Skin of body (tissue), 2 donors: Measurements from ENCODE around the gene CFAP77. TPM values are rescaled to one million over a fixed set of nuclear protein-coding genes. Genes with fewer than 3 reads are reported as not detected.

Experiments used
- DNase-seq: peaks from one replicate; lab custom pipeline; 2025; lab: John Stamatoyannopoulos, UW
- total RNA-seq: library from RNA; depleted of rRNA; stranded (reverse); fragments of >200 nt; gene quantifications from one replicate; pipeline ENCODE4 v1.2.3, GENCODE V29; 2014

The CFAP77 gene
- total RNA-seq, 1 donor from 2014 or later, result not detected

GRCh38 chr9:132451276-132451675, 41.3 kb downstream of the CFAP77 start:
- DNase-seq, result no peak

- no peak for DNase-seq
Measured at GRCh38 chr9:132456241-132456640, 46.2 kb downstream of the CFAP77 start.

GRCh38 chr9:132457504-132458236, 47.7 kb downstream of the CFAP77 start:
- no peak for DNase-seq

GRCh38 chr9:132458432-132458831, 48.4 kb downstream of the CFAP77 start:
- no peak for DNase-seq

GRCh38 chr9:132459661-132460060, 49.6 kb downstream of the CFAP77 start:
- no peak for DNase-seq

GRCh38 chr9:132460240-132460639, 50.2 kb downstream of the CFAP77 start:
- no peak for DNase-seq

GRCh38 chr9:132461281-132461896, 51.4 kb downstream of the CFAP77 start:
- no peak for DNase-seq

- no peak for DNase-seq
Measured at GRCh38 chr9:132461971-132462370, 52.0 kb downstream of the CFAP77 start.

GRCh38 chr9:132464547-132464946, 54.5 kb downstream of the CFAP77 start:
- no peak for DNase-seq

GRCh38 chr9:132465131-132465635, 55.2 kb downstream of the CFAP77 start:
- DNase-seq, result no peak

- DNase-seq, result no peak
Measured at GRCh38 chr9:132472199-132472598, 62.2 kb downstream of the CFAP77 start.

- DNase-seq, result no peak
Measured at GRCh38 chr9:132472599-132472998, 62.6 kb downstream of the CFAP77 start.

GRCh38 chr9:132474253-132474652, 64.2 kb downstream of the CFAP77 start:
- DNase-seq, result no peak

- DNase-seq, result no peak
Measured at GRCh38 chr9:132478353-132479050, 68.5 kb downstream of the CFAP77 start.

- DNase-seq, result no peak
Measured at GRCh38 chr9:132479733-132480132, 69.7 kb downstream of the CFAP77 start.

GRCh38 chr9:132481053-132481849, 71.2 kb downstream of the CFAP77 start:
- no peak for DNase-seq

- DNase-seq, result no peak
Measured at GRCh38 chr9:132482196-132482813, 72.3 kb downstream of the CFAP77 start.

GRCh38 chr9:132485393-132485792, 75.4 kb downstream of the CFAP77 start:
- DNase-seq, result no peak

GRCh38 chr9:132486706-132487350, 76.8 kb downstream of the CFAP77 start:
- DNase-seq, result no peak

GRCh38 chr9:132487351-132487791, 77.4 kb downstream of the CFAP77 start:
- DNase-seq, result no peak
